Omental fat pad (tissue), 4 donors: ENCODE data around the gene ZSWIM6. TPM values are rescaled to one million over a fixed set of nuclear protein-coding genes. Genes with fewer than 3 reads are reported as not detected.

ENCODE experiments used
- ATAC-seq: fragments of 150-250 bp; one replicate; pipeline ENCODE4 v1.9.1; 2016; ENCODE audit warnings: mild to moderate bottlenecking, moderate library complexity; ENCODE audit not compliant: low FRiP score
- DNase-seq: peaks from one replicate; pipeline ENCODE4 v3.0.0-alpha.2; 2019; ENCODE audit warnings: low spot score
- CTCF ChIP-seq, 3 donors: fragments of 450-650 bp; IDR thresholded peaks; one replicate each; pipeline ENCODE4 v1.5.1; 2016 to 2017; ENCODE audit warnings: antibody characterized with exemption in 3 of 3, mild to moderate bottlenecking in 3 of 3, moderate library complexity in 2 of 3
- total RNA-seq, 4 donors: library from RNA; depleted of rRNA; stranded (reverse); fragments of >200 nt; gene quantifications; one replicate each; pipeline ENCODE4 v1.1.0, GENCODE V29; 2016

The ZSWIM6 gene
- total RNA-seq, 4 donors from 2014 or later, result 9.7 to 31.1 (median 18.6) TPM

DNA sequence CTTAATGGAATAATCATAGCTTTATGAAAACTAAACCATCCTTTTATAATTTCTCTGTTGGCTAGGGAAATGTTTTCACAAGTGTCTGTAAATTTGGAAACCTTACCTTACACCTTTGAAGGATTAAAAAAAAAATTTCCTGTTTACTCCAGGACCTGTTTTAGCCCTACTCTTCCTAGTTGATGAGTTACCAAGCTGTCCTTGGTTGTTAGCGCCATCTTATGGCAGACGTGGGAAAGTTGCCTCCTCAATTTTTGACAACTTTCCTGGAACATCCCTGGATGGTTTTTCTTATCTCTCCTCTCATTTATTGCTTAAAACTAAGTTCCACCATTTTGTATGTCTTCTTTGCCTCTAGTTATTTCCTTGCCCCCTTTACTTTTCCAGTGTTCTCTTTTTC lies 25.7 kb downstream of the ZSWIM6 start:
- no peak for TF ChIP-seq CTCF (IDR thresholded peaks at IDR 0.05)
- no peak for DNase-seq
- no peak for ATAC-seq

- ATAC-seq, result no peak
- no peak for TF ChIP-seq CTCF (IDR thresholded peaks at IDR 0.05)
- DNase-seq, result no peak
Measured at GRCh38 chr5:61362796-61363368, 30.8 kb downstream of the ZSWIM6 start.

DNA sequence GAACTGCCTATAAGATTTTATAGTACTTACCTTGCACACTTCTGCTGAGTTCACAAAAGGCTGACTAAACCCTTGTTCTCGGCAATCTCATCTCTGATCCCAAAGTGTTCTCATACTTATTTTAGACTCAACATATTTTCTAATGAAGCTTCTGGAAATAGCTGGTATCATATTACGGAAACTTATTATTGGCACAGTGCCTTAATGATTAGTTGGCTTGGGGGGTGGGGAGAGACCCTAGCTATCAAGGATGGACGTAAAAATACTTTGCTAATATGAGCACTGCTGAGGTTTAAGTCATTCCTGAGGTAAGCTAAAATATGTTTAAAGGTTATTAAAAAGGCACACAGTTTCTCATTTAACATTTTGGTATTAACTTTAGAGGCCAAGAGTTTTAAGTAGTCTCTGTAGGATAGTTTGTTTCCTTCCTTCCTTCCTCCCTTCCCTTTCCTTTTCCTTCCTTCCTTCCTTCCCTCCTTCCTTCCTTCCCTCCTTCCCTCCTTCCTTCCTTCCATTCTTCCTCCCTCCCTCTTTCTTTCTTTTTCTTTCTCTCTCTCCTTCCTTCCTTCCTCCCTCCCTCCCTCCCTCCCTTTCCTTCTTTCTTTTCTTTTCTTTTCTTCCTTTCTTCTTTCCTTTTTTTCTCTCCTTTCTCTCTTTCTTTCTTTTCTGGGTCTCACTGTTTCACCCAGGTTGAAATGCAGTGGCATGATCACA lies 31.5 kb downstream of the ZSWIM6 start:
- TF ChIP-seq CTCF (IDR thresholded peaks at IDR 0.05), result no peak
- ATAC-seq (no peak), DNase-seq (no peak)

DNA sequence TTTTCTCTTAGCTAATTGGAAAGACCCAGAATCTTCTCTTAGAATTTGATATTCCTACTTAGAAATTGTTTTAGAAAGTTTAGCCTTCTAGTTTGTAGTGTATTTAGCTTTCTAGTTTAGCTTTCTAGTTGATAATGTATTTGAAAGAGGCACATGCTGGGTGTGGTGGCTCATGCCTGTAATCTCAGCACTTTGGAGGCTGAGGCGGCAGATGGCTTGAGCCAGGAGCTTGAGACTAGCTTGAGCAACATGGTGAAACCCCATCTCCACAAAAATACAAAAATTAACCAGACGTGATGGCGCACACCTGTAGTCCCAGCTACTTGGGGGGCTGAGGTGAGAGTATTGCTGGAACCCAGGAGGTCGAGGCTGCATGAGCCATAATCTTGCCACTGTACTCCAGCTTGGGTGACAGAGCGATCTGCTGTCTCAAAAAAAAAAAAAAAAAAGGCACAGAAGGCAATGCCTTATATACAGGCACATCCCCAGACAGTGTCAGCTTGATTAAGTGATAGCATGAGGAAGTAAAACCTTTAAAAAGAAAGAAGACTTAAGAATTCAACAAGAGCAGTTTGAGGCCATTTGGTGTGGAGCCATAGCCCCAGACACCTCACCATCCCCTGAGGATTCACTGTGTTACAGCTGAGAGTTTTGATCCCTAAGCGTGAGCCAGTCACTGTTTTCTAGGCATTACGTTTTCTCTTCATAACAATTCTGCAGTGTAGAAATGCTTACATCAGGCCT lies 34.6 kb downstream of the ZSWIM6 start:
- ATAC-seq (no peak), DNase-seq (no peak)
- no peak for TF ChIP-seq CTCF (IDR thresholded peaks at IDR 0.05)

- no peak for TF ChIP-seq CTCF (IDR thresholded peaks at IDR 0.05)
- DNase-seq, result no peak
- ATAC-seq, result no peak
Measured at GRCh38 chr5:61370506-61370905, 38.4 kb downstream of the ZSWIM6 start.

- no peak for TF ChIP-seq CTCF (IDR thresholded peaks at IDR 0.05)
- DNase-seq (no peak), ATAC-seq (no peak)
Measured at GRCh38 chr5:61371474-61371873, 39.4 kb downstream of the ZSWIM6 start.
